SU-DHL-6 (cell line): ENCODE measurements around the gene MIF.

ENCODE experiments used
- H2AFZ ChIP-seq: fragments of 200-600 bp; sonication (generic); 2 replicates; pipeline ENCODE4 v1.6.1; 2014; ENCODE audit warnings: low read depth, mild to moderate bottlenecking, moderate library complexity, mixed read lengths, antibody characterized with exemption, low read length; ENCODE audit not compliant: severe bottlenecking
- H3F3A ChIP-seq: fragments of 200-600 bp; shearing (Covaris generic); 2 replicates; pipeline ENCODE4 v1.6.0; 2016; ENCODE audit warnings: antibody characterized with exemption, mild to moderate bottlenecking; ENCODE audit not compliant: insufficient read depth
- H3K27ac ChIP-seq: fragments of 200-600 bp; sonication (generic); 2 replicates; pipeline ENCODE4 v1.5.1; 2016; ENCODE audit warnings: low read depth, mild to moderate bottlenecking, low read length, moderate library complexity, mixed read lengths
- H3K27me3 ChIP-seq: fragments of 200-600 bp; sonication (generic), shearing (Covaris generic); 2 replicates; pipeline ENCODE4 v1.6.0; 2014; ENCODE audit warnings: mild to moderate bottlenecking, low read length
- H3K36me3 ChIP-seq: fragments of 200-600 bp; sonication (generic); 2 replicates; pipeline ENCODE4 v1.6.1; 2014; ENCODE audit warnings: mild to moderate bottlenecking, low read length, mixed read lengths
- H3K4me2 ChIP-seq: fragments of 300-600, 200-600 bp; shearing (Covaris generic), sonication (generic); 2 replicates; pipeline ENCODE4 v1.6.0; 2014; ENCODE audit warnings: low read length, low read depth, mild to moderate bottlenecking; ENCODE audit not compliant: poor library complexity, severe bottlenecking
- H3K4me3 ChIP-seq: fragments of 200-600 bp; sonication (generic); 2 replicates; pipeline ENCODE4 v1.5.1; 2014; ENCODE audit warnings: antibody characterized with exemption, low read length, mild to moderate bottlenecking, mixed read lengths; ENCODE audit not compliant: insufficient read depth, poor library complexity, severe bottlenecking
- H3K79me2 ChIP-seq: fragments of 200-600 bp; sonication (generic); 2 replicates; pipeline ENCODE4 v1.6.1; 2014; ENCODE audit warnings: mild to moderate bottlenecking, low read length, moderate library complexity; ENCODE audit not compliant: insufficient read depth
- H3K9ac ChIP-seq: fragments of 200-600 bp; sonication (generic); 2 replicates; pipeline ENCODE4 v1.7.0; 2014; ENCODE audit warnings: mild to moderate bottlenecking, low read length
- H3K9me2 ChIP-seq: fragments of 200-600 bp; sonication (generic); replicated peaks from 2 replicates; pipeline ENCODE4 v1.6.1; 2014; ENCODE audit warnings: low read length; ENCODE audit not compliant: insufficient read depth
- H3K9me3 ChIP-seq: fragments of 200-600 bp; sonication (generic); 2 replicates; pipeline ENCODE4 v1.6.1; 2014; ENCODE audit warnings: low read length, mixed read lengths; ENCODE audit not compliant: insufficient read depth
- H4K20me1 ChIP-seq: fragments of 200-600 bp; sonication (generic); 2 replicates; pipeline ENCODE4 v1.6.1; 2014; ENCODE audit warnings: low read depth, mild to moderate bottlenecking, antibody characterized with exemption, low read length, moderate library complexity, mixed read lengths
- EZH2phosphoT487 ChIP-seq: fragments of 200-600 bp; sonication (generic), shearing (Covaris generic); conservative IDR thresholded peaks from 2 replicates; pipeline ENCODE4 v1.6.1; 2018; ENCODE audit warnings: mild to moderate bottlenecking, antibody characterized with exemption, low read length, moderate library complexity, mixed read lengths
- TF ChIP-seq, protein P1 (sequence below): fragments of 200-600 bp; sonication (generic); IDR thresholded peaks from one replicate; pipeline ENCODE4 v1.5.1; 2017; ENCODE audit warnings: antibody characterized with exemption, mild to moderate bottlenecking, low read length, moderate library complexity; ENCODE audit not compliant: insufficient read depth, poor library complexity, severe bottlenecking

MIF gene

DNA sequence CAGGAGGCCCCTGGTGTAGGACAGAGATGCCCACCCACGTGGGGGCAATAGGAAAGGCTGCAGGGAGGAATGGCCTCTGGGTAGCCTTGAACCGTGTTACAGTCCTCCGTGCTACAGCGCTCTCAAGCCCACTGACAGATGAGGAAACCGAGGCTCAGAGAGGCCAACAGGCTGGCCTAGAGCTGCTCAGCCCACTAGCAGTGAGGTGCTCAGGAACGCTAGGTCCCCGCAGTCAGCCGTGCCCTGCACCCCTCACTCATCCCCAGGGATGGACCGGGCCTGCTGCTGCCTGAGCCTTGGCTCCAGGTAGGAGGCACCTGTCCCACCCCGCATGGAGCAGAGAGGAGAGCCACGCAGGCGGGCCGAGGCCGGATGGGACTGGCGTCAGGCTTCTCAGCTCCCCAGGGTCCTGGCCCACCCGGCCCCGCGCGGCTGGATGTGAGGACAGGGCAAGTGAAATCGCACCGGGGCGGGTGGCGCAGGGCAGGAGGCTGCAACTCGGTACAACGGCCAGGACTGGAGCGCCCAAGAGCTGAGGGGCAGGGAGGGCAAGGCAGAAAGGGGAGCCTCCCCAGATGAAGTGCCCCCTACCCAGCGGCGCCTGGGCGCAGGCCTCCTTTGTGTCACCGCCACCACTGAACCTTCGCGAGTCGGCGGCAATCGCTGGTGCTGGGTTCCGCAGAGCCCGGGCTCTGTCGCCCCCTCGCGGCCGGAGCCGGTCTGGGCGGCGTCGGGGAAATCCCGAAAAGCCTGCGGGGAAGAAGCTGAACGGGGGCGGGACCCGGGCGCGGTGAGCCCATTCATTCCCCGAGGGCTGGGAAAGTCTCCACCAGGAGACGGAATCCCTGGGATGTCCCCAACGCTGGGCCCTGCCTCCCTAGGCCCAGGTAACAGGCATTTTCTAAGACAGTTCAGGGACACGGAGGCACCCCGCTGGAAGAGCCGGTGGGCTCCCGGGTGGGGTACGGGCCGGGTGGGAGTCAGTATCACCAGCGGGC, 44.9 kb upstream of the MIF start:
- Histone ChIP-seq H3K36me3 (no peaks in the 10 kb centered on the region), H3K4me3 (no peak overlapping the region), H3F3A (0 out of 2 replicates have a peak, but pooled peaks cover under 1% of the 10 kb centered on the region), H3K9me2 (no peaks in the 10 kb centered on the region), H3K9ac (no peak overlapping the region), H4K20me1 (no peaks in the 10 kb centered on the region), H3K79me2 (no peaks in the 10 kb centered on the region), H3K27me3 (no peaks in the 10 kb centered on the region), H2AFZ (no peak overlapping the region), H3K4me2 (peak overlapping the region; percentile 53), H3K9me3 (no peaks in the 10 kb centered on the region), H3K27ac (no peak overlapping the region)
- no peak for TF ChIP-seq EZH2phosphoT487
- TF ChIP-seq, protein P1, sequence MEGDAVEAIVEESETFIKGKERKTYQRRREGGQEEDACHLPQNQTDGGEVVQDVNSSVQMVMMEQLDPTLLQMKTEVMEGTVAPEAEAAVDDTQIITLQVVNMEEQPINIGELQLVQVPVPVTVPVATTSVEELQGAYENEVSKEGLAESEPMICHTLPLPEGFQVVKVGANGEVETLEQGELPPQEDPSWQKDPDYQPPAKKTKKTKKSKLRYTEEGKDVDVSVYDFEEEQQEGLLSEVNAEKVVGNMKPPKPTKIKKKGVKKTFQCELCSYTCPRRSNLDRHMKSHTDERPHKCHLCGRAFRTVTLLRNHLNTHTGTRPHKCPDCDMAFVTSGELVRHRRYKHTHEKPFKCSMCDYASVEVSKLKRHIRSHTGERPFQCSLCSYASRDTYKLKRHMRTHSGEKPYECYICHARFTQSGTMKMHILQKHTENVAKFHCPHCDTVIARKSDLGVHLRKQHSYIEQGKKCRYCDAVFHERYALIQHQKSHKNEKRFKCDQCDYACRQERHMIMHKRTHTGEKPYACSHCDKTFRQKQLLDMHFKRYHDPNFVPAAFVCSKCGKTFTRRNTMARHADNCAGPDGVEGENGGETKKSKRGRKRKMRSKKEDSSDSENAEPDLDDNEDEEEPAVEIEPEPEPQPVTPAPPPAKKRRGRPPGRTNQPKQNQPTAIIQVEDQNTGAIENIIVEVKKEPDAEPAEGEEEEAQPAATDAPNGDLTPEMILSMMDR: peak; percentile 90

DNA sequence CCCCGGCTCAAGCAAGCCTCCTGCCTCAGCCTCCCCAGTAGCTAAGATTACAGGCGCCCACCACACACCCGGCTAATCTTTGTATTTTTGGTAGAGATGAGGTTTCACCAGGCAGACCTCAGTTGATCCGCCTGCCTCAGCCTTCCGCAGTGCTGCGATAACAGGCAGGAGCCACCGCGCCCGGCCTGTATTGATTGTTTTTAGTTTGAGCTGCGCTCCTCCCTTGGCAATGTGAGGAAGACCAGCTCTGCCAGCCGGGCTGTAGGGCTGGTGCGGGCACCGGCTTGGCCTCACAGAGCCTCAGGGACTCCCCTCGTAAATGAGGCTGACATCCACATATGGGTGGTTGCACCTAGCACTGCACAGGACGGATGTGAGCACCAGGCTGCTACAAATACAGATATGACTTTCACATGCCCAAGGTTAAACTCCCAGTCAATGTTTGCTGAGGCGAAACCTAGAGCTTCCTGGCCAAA, 44.0 kb upstream of the MIF start:
- no peak overlapping the region for H3K27ac ChIP-seq
- no peaks in the 10 kb centered on the region for H3K9me2 ChIP-seq
- no peaks in the 10 kb centered on the region for H3F3A ChIP-seq
- H2AFZ ChIP-seq: no peak overlapping the region
- no peaks in the 10 kb centered on the region for H3K36me3 ChIP-seq
- no peaks in the 10 kb centered on the region for H3K27me3 ChIP-seq
- no peak overlapping the region for H3K4me3 ChIP-seq
- H3K9ac ChIP-seq: no peak overlapping the region
- no peak for TF ChIP-seq EZH2phosphoT487
- TF ChIP-seq, protein P1: no peak
- H3K79me2 ChIP-seq: no peaks in the 10 kb centered on the region
- H3K9me3 ChIP-seq: no peaks in the 10 kb centered on the region
- no peak overlapping the region for H3K4me2 ChIP-seq
- H4K20me1 ChIP-seq: no peaks in the 10 kb centered on the region

DNA sequence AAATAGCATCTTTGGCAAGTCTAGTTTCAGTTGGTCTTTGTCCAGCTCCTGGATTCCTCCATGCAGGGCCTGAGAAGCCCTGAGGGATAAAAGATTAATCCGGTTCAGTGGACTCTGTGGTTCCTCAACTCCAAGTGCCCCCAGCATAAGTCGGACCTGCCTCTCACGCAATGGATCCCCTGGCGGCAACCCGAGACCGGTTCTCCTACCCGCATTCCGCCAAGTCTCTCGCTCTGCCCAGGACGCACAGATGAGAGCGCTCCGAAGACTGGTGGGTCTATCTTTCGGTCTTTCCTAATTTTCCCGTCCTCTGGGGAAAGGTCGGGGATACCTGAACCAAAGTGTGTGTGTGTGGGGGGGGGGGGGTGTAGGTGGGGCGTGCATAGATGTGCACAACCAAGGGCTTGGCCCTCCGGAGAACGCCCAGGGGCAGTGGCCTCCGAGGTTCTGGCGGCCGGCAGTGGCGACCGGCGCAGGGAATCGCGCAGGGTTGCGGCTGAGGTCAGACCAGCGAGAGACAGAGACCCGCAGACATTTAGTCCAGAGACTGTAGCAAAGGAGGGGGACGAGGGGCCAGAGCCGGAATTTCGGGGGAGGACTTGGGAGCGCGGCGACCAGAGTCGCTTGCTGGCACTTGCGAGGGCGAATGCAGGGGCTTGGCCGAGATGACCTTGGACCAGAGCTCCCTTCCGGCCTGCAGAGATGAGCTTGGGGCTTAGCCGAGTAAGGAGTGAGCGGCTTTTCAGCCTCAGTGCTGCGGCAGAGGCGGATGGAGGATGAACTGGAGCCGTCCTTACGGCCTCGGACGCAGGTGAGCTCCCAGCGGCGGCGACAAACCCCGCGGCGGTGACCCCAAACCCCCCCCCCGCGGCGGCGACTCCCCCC, 37.2 kb upstream of the MIF start:
- no peaks in the 10 kb centered on the region for H3K79me2 ChIP-seq
- peak overlapping the region; percentile 74 for H3K4me2 ChIP-seq
- no peaks in the 10 kb centered on the region for H4K20me1 ChIP-seq
- peak overlapping the region; percentile 89 for H3K9ac ChIP-seq
- TF ChIP-seq, protein P1: no peak
- no peak for TF ChIP-seq EZH2phosphoT487
- peak overlapping the region; percentile 93 for H3K4me3 ChIP-seq
- peaks cover 12% of the 10 kb centered on the region for H3F3A ChIP-seq
- no peaks in the 10 kb centered on the region for H3K27me3 ChIP-seq
- no peaks in the 10 kb centered on the region for H3K36me3 ChIP-seq
- H3K9me3 ChIP-seq: no peaks in the 10 kb centered on the region
- H2AFZ ChIP-seq: peak overlapping the region; percentile 89
- H3K27ac ChIP-seq: peak overlapping the region; percentile 89
- no peaks in the 10 kb centered on the region for H3K9me2 ChIP-seq
